Renal cortex interstitium (tissue), 15 donors: ENCODE data around the gene CACFD1. TPM values are rescaled to one million over a fixed set of nuclear protein-coding genes. Genes with fewer than 3 reads are reported as not detected.

Experiments
- DNase-seq, 11 donors: peaks; one replicate each; pipeline ENCODE4 v3.0.0-alpha.2; 2013; ENCODE audit warnings: low read depth in 9 of 11, low spot score in 4 of 11; ENCODE audit errors: extremely low read depth in 1 of 11
- long read RNA-seq, 16 experiments: transcript quantifications; one replicate each; lab custom pipeline, GENCODE V29; 2026
- polyA plus RNA-seq, 3 donors: library from polyadenylated mRNA; unstranded; fragments of 120-200 nt; gene quantifications; one replicate each; pipeline ENCODE4 v1.2.1, GENCODE V29; 2013; ENCODE audit not compliant: insufficient read length in 3 of 3

The CACFD1 gene
- polyA plus RNA-seq, result 10 to 100 TPM; 23.5 to 35.8 (median 32.8) TPM
- long read RNA-seq, donor 1, transcript CACFD1-202 (5 exons, 2,794 nt), result major isoform, 6 of 8 reads
- long read RNA-seq, donor 1, partial matches to known transcripts, result 0 of 8 reads
- long read RNA-seq, donor 1, other reads (novel, unspliced or antisense), result 0 of 8 reads
- long read RNA-seq, donor 2, transcript CACFD1-202 (5 exons, 2,794 nt), result major isoform, 8 of 11 reads
- long read RNA-seq, donor 2, partial matches to known transcripts, result 0 of 11 reads
- long read RNA-seq, donor 2, other reads (novel, unspliced or antisense), result 0 of 11 reads
- long read RNA-seq, donor 3, transcript CACFD1-202 (5 exons, 2,794 nt), result major isoform, 12 of 43 reads
- long read RNA-seq, donor 3, partial matches to known transcripts, result 29 of 43 reads
- long read RNA-seq, donor 3, other reads (novel, unspliced or antisense), result 0 of 43 reads
- long read RNA-seq, donor 4, transcript CACFD1-202 (5 exons, 2,794 nt), result major isoform, 9 of 12 reads
- long read RNA-seq, donor 4, partial matches to known transcripts, result 0 of 12 reads
- long read RNA-seq, donor 4, other reads (novel, unspliced or antisense), result 0 of 12 reads
- long read RNA-seq, donor 5, result 0 reads
- long read RNA-seq, donor 6, transcript CACFD1-202 (5 exons, 2,794 nt), result major isoform, 9 of 11 reads
- long read RNA-seq, donor 6, partial matches to known transcripts, result 0 of 11 reads
- long read RNA-seq, donor 6, other reads (novel, unspliced or antisense), result 0 of 11 reads
- long read RNA-seq, donor 7, transcript CACFD1-202 (5 exons, 2,794 nt), result major isoform, 9 of 9 reads
- long read RNA-seq, donor 7, partial matches to known transcripts, result 0 of 9 reads
- long read RNA-seq, donor 7, other reads (novel, unspliced or antisense), result 0 of 9 reads
- long read RNA-seq, donor 8, transcript CACFD1-202 (5 exons, 2,794 nt), result major isoform, 13 of 16 reads
- long read RNA-seq, donor 8, partial matches to known transcripts, result 0 of 16 reads
- long read RNA-seq, donor 8, other reads (novel, unspliced or antisense), result 0 of 16 reads
- long read RNA-seq, donor 9, transcript CACFD1-202 (5 exons, 2,794 nt), result major isoform, 5 of 10 reads
- long read RNA-seq, donor 9, partial matches to known transcripts, result 5 of 10 reads
- long read RNA-seq, donor 9, other reads (novel, unspliced or antisense), result 0 of 10 reads
- long read RNA-seq, donor 10, transcript CACFD1-202 (5 exons, 2,794 nt), result major isoform, 9 of 14 reads
- long read RNA-seq, donor 10, partial matches to known transcripts, result 0 of 14 reads
- long read RNA-seq, donor 10, other reads (novel, unspliced or antisense), result 0 of 14 reads
- long read RNA-seq, donor 11, transcript CACFD1-202 (5 exons, 2,794 nt), result major isoform, 6 of 7 reads
- long read RNA-seq, donor 11, partial matches to known transcripts, result 0 of 7 reads
- long read RNA-seq, donor 11, other reads (novel, unspliced or antisense), result 0 of 7 reads
- long read RNA-seq, donor 12, partial matches to known transcripts, result 0 of 3 reads
- long read RNA-seq, donor 12, other reads (novel, unspliced or antisense), result 0 of 3 reads
- long read RNA-seq, donor 13, result 0 reads
- long read RNA-seq, donor 14, partial matches to known transcripts, result 0 of 6 reads
- long read RNA-seq, donor 14, other reads (novel, unspliced or antisense), result 0 of 6 reads
- long read RNA-seq, donor 15, transcript CACFD1-202 (5 exons, 2,794 nt), result major isoform, 10 of 12 reads
- long read RNA-seq, donor 15, partial matches to known transcripts, result 0 of 12 reads
- long read RNA-seq, donor 15, other reads (novel, unspliced or antisense), result 0 of 12 reads
- long read RNA-seq, donor 16, transcript CACFD1-202 (5 exons, 2,794 nt), result major isoform, 30 of 40 reads
- long read RNA-seq, donor 16, partial matches to known transcripts, result 5 of 40 reads
- long read RNA-seq, donor 16, other reads (novel, unspliced or antisense), result 0 of 40 reads

DNA sequence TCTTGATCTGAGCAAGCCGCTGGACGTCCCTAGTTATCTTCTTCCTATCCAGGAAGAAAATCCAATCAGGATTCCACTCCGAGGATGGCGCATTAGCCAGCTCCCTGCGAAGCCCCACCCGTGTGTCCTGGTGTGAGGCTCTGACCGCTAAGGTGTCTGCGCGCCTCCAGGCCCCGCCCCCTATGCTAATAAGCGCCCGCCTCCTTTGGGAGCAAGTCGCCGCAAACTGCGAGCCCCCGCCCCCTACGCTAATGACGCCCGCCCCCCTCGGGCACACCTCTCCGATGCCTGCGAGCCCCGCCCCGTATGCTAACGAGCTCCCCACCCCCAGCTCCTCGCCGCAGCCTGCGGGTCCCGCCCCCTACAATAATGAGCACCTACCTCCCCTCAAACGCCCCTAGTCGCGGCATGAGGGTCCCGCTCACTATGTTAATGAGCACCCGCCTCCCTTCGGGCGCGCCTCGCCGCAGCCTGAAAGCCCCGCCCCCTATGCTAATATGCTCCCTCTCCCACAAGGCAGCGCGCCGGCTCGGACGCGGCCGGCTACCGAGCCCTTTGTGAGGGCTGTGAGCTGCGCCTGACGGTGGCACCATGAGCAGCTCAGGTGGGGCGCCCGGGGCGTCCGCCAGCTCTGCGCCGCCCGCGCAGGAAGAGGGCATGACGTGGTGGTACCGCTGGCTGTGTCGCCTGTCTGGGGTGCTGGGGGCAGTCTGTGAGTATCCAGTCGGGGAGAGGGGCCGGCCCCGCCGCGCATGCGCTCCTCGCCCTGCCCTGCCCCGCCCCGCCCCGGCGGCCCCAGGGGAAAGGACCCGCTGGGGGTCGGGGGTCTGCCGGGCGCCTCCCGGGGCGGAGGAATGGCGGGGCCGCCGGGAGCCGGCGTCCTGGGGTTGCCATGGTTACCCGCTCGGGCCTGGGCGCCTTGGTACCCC is at the start of gene CACFD1:
Gene CACFD1 (plus strand): TSS at position 503 of the 929 bp plus-strand sequence. CDS start 89 bp downstream, at position 592.
- peak; percentile 81 to 95 (median 92) for DNase-seq

GRCh38 chr9:133415170-133415569 is 44.6 kb upstream of the CACFD1 start:
- DNase-seq, result no peak

DNA sequence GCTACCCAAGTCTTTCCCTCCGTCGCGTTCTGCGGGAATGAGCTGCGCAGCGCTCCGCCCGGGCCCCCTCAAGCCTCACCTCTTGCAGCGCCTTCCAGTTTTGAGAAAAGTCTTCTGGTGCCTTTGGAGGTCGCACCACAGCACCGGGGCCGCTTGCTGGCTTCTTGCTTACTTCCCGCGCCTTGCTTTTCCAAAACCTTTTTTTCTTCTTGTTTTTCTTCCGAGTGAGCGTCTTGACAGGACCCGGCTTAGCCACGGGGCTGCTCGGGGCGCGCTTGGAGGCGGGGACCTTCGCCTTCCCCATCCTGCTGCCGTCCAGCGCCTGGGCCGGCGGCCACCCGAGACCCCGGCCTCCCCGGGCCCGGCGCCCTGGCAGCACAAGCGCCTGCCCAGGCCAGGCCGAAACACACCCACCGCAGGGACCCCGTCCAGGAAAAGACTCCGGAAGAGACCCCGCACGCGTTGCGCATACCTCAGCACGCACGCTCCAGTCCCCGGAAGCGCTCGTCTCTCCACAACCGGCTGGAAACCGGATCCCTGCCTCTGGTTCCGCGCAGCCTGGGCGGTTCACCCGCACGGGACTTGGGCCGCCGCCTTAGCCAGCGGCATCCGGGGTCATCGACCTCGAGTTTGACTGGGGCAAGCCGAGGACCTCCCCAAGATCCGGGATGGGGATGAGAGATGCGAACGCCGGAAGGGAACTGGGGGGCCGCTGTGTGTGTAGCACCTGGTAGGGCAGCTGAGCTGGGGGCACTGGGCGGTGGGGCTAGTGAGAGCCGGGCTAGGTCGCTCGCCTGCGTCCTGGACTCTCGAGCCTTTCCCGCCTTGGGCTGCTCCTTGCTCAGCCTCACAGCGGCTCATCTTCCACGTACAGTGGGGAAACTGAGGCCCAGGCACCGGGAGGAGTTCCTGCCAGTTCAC is 42.0 kb upstream of the CACFD1 start, which contains the start of gene REXO4:
Gene REXO4 (minus strand): TSS at position 470 of the 921 bp plus-strand sequence. CDS start 166 bp downstream, at position 304.
- DNase-seq, result peak; percentile 66 to 85 (median 81)

DNA sequence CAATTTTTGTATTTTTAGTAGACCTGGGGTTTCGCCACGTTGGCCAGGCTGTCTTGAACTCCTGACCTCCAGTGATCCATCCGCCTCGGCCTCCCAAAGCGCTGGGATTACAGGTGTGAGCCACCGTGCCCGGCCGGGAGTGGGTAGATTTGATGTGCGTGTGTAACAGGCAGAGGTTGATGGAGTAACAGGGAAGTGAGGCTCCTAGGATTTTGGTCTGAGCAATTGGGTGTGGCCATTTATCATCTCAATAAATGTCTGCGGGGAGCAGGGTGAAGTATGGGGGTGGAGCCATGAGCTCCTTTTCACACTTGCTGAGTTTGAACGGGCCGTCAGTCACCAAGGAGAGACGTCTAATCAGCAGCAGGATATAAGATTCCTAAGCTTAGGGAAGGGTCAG is 40.8 kb upstream of the CACFD1 start:
- no peak for DNase-seq

DNA sequence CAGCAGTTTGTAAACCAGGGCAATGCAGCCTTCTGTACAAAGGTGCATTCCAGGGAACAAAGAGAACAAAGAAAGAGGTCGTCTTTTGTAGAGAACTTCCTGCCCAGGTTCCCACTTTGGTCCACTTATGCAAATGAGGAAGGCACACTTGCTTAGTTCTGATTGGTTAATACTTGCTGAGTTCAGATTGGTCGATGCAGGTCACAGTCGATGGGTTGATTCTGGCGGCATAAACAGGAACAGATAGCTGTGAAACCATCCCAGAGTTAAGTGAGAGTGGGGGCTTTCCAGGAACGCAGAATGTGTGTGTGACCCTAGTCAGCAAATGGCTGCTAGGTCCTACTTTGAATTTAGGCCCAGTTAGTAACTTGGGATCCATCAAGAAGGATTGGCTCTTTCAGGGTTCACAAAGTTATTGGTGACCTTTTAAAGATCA is 39.4 kb upstream of the CACFD1 start:
- DNase-seq, result no peak

DNA sequence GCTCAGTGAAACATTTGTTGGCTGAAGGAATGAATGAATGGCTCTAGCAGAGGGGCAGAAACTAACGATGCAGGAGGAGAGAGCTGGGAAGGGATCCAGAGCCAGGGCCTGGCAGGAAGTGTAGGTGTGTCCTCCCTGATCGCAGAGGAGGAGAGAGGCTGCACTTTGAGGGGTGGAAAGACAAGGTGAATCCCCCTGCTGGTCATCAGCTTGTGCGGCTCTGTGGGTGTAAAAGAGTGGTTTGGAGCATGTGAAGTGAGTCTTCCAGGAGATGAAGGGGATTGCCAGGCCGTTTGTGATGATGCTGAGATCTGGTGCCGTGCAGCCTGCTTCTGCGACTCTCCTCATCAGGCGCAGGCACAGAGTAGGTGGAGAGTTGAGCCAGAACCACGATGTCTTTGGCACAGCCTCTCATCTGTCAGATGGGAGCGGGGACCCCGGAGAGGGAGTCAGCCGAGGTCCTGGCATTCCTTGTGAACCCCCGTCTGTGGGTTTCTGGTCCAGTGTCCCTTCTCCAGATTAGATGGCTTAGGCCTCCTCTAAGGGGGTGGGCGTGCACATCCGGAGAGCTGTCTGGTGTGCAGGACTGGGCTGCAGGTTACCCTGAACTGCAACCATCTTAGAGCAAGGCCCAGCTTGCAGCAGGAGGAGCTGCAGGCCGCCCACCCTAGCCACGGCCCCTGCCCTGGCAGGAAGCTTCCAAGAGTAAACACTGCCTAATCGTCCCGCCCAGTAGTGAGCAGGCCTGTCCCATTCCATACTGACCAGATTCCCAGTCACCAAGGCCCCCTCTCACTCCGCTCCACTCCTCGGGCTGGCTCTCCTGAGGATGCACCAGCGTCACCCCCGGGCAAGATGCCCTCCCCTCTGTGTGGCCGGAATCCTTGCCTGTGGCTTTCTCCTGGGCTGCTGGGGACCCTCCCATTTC is 37.9 kb upstream of the CACFD1 start, which contains the start of gene ADAMTS13:
Gene ADAMTS13 (plus strand): TSS at position 753 of the 928 bp plus-strand sequence. CDS start 77 bp downstream, at position 830.
- DNase-seq, result no peak

- no peak for DNase-seq
These were observed 36.6 kb upstream of the CACFD1 start for GRCh38 chr9:133423216-133423615.

DNA sequence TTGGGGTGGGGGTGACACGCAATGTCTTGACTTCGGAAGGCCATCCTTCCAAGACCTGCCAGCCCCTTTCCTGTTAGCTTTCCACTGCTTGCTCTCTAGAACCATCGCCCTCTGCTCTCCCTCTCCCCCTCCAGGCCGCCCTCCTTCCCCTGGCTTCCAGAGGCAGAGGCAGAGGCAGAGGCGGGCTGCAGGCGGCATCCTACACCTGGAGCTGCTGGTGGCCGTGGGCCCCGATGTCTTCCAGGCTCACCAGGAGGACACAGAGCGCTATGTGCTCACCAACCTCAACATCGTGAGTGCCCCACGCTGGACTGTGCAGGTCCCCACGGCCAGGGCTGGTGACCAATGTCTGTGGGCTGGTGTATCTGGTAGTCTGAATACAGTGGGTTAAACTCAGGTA is 35.6 kb upstream of the CACFD1 start:
- DNase-seq, result no peak

DNA sequence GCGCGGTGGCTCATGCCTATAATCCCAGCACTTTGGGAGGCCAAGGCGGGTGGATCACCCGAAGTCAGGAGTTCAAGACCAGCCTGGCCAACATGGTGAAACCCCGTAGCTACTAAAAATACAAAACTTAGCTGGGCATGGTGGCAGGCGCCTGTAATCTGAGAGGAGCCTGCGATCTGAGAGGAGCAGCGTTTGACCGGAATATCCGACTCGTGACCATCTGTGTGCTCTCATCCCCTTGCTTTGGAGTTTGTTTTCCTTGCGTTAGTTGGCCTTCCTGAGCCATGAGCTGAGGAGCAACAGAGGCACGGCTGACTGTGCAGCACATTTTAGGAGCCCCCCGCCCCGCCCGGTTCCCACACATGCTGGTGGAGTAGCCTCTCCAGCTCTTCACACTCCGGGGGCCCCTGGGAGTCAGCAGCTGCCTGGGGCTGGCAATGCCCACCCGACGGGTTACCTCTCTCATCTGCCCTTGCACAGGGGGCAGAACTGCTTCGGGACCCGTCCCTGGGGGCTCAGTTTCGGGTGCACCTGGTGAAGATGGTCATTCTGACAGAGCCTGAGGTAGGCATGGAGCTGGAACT is 34.6 kb upstream of the CACFD1 start:
- DNase-seq, result no peak

DNA sequence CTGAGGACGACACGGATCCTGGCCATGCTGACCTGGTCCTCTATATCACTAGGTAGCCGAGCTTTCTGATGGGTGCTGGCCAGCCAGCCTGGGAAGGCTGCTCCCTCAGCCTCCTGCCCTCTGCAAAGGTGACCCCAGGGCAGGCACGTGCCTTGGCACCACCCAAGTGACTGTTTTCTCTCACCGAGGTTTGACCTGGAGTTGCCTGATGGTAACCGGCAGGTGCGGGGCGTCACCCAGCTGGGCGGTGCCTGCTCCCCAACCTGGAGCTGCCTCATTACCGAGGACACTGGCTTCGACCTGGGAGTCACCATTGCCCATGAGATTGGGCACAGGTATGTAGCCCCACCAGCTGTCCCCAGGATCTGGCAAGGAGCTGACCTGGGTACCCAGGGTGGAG is 33.8 kb upstream of the CACFD1 start:
- no peak for DNase-seq

GRCh38 chr9:133427658-133428348 is 32.0 kb upstream of the CACFD1 start:
- DNase-seq, result no peak

GRCh38 chr9:133428617-133429101 is 31.1 kb upstream of the CACFD1 start:
- peak in 5 of 11 donors; percentile 32 to 57 (median 41) for DNase-seq

DNA sequence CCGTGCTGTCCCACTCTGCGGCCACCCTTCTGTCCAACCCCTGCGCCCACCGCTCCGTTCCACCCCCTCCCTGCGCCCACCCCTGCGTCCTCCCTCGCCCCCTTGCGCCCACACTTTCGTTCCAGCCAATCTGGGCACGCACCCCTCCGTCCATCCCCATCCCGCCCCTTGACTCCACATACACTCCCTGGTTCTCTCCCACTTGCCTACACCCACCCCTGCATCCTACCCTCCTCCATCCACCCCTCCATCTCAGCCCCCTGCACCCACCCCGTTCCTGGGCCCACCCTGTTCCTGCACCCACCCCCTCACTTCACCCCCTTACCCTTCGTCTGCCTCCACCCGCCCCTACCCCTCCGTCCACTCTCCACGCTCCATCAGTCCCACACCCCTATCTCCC is 30.6 kb upstream of the CACFD1 start:
- no peak for DNase-seq
